NT2/D1 (cell line): ENCODE data around the gene RGL4.

Experiments used
- DNase-seq: peaks from one replicate; pipeline ENCODE4 v3.0.0-alpha.2; 2011; ENCODE audit warnings: low read depth, low spot score
- H3K27me3 ChIP-seq: 2 replicates; pipeline ENCODE4 v1.6.0; 2011; ENCODE audit warnings: mild to moderate bottlenecking; ENCODE audit not compliant: insufficient read length, insufficient read depth
- H3K36me3 ChIP-seq: 2 replicates; pipeline ENCODE4 v1.6.1; 2011; ENCODE audit warnings: mild to moderate bottlenecking, low read length, mixed read lengths; ENCODE audit not compliant: insufficient read depth, insufficient read length
- H3K4me1 ChIP-seq: 2 replicates; pipeline ENCODE4 v1.5.1; 2011; ENCODE audit not compliant: insufficient read depth, insufficient read length
- H3K4me3 ChIP-seq: 2 replicates; pipeline ENCODE4 v1.5.1; 2011; ENCODE audit warnings: low read depth; ENCODE audit not compliant: insufficient read length
- H3K9ac ChIP-seq: 2 replicates; pipeline ENCODE4 v1.6.0; 2011; ENCODE audit warnings: low read depth; ENCODE audit not compliant: insufficient read length
- H3K9me3 ChIP-seq: 2 replicates; pipeline ENCODE4 v1.5.1; 2011; ENCODE audit warnings: mild to moderate bottlenecking, low read length; ENCODE audit not compliant: insufficient read depth
- SUZ12 ChIP-seq: IDR thresholded peaks from 2 replicates; pipeline ENCODE4 v1.6.1; 2011; ENCODE audit not compliant: insufficient read length, insufficient read depth; ENCODE audit errors: extremely low read depth
- YY1 ChIP-seq: IDR thresholded peaks from 2 replicates; pipeline ENCODE4 v1.6.1; 2011; ENCODE audit not compliant: insufficient read length, insufficient read depth
- ZNF274 ChIP-seq: IDR thresholded peaks from 2 replicates; pipeline ENCODE4 v1.6.1; 2011; ENCODE audit warnings: mild to moderate bottlenecking, low read depth, low read length

Gene RGL4

GRCh38 chr22:23689414-23689813, 1.4 kb upstream of the RGL4 start:
- Histone ChIP-seq H3K4me3 (no peak overlapping the region), H3K36me3 (peaks cover 3% of the 10 kb centered on the region), H3K9ac (no peak overlapping the region), H3K27me3 (no peaks in the 10 kb centered on the region), H3K4me1 (no peaks in the 10 kb centered on the region), H3K9me3 (no peaks in the 10 kb centered on the region)
- TF ChIP-seq YY1 (no peak), SUZ12 (no peak), ZNF274 (no peak)
- no peak for DNase-seq

GRCh38 chr22:23691748-23692423, 1.1 kb downstream of the RGL4 start:
- H3K4me3 ChIP-seq, result no peak overlapping the region
- no peak overlapping the region for H3K9ac ChIP-seq
- peaks cover 3% of the 10 kb centered on the region for H3K36me3 ChIP-seq
- TF ChIP-seq ZNF274 (no peak), YY1 (no peak), SUZ12 (no peak)
- no peak for DNase-seq
- no peaks in the 10 kb centered on the region for H3K4me1 ChIP-seq
- H3K27me3 ChIP-seq, result no peaks in the 10 kb centered on the region
- H3K9me3 ChIP-seq, result no peaks in the 10 kb centered on the region

- no peaks in the 10 kb centered on the region for H3K27me3 ChIP-seq
- no peak overlapping the region for H3K9ac ChIP-seq
These were observed 1.9 kb downstream of the RGL4 start for GRCh38 chr22:23692598-23693291.

GRCh38 chr22:23693979-23694680, 3.3 kb downstream of the RGL4 start:
- Histone ChIP-seq H3K27me3 (no peaks in the 10 kb centered on the region), H3K4me3 (no peak overlapping the region), H3K36me3 (peaks cover 3% of the 10 kb centered on the region), H3K4me1 (no peaks in the 10 kb centered on the region), H3K9me3 (no peaks in the 10 kb centered on the region), H3K9ac (no peak overlapping the region)
- no peak for DNase-seq
- TF ChIP-seq ZNF274 (no peak), SUZ12 (no peak), YY1 (no peak)

More at GRCh38 chr22:23692598-23693291, 1.9 kb downstream of the RGL4 start:
- no peaks in the 10 kb centered on the region for H3K9me3 ChIP-seq
- TF ChIP-seq YY1, result no peak
- no peak for TF ChIP-seq SUZ12
- TF ChIP-seq ZNF274, result no peak
- DNase-seq, result no peak
- H3K36me3 ChIP-seq, result peaks cover 3% of the 10 kb centered on the region
- H3K4me3 ChIP-seq, result no peak overlapping the region
- H3K4me1 ChIP-seq, result no peaks in the 10 kb centered on the region

- TF ChIP-seq SUZ12 (no peak), YY1 (no peak), ZNF274 (no peak)
- no peaks in the 10 kb centered on the region for H3K27me3 ChIP-seq
- no peaks in the 10 kb centered on the region for H3K4me1 ChIP-seq
- DNase-seq, result no peak
- H3K36me3 ChIP-seq, result peaks cover 3% of the 10 kb centered on the region
- no peak overlapping the region for H3K4me3 ChIP-seq
- no peak overlapping the region for H3K9ac ChIP-seq
- H3K9me3 ChIP-seq, result no peaks in the 10 kb centered on the region
These were observed 4.3 kb downstream of the RGL4 start for GRCh38 chr22:23695141-23695540.

- Histone ChIP-seq H3K9me3 (no peaks in the 10 kb centered on the region), H3K36me3 (peaks cover 3% of the 10 kb centered on the region), H3K27me3 (no peaks in the 10 kb centered on the region), H3K4me3 (no peak overlapping the region), H3K9ac (no peak overlapping the region), H3K4me1 (no peaks in the 10 kb centered on the region)
- DNase-seq, result no peak
- TF ChIP-seq ZNF274 (no peak), YY1 (no peak)
These were observed 4.9 kb downstream of the RGL4 start for GRCh38 chr22:23695571-23696325.
